HepG2 (cell line): ENCODE measurements around the gene CNTF. TPM values are rescaled to one million over a fixed set of nuclear protein-coding genes. Genes with fewer than 3 reads are reported as not detected.

Experiments used
- AGO2 ChIP-seq: fragments of 200-400 bp; formaldehyde crosslinking; optimal IDR thresholded peaks from 2 replicates; pipeline ENCODE3; 2017; ENCODE audit warnings: mild to moderate bottlenecking, low read depth, low read length, moderate library complexity
- ARID2 ChIP-seq: sonication (generic); formaldehyde crosslinking; IDR thresholded peaks from 2 replicates; pipeline ENCODE4 v1.8.1; 2022; ENCODE audit warnings: mild to moderate bottlenecking, missing genetic modification reagents, borderline replicate concordance
- CENPT ChIP-seq: sonication (generic); formaldehyde crosslinking; IDR thresholded peaks from 2 replicates; pipeline ENCODE4 v1.8.0; 2022; ENCODE audit warnings: low read depth, mild to moderate bottlenecking, moderate library complexity, missing genetic modification reagents
- DPF2 ChIP-seq: sonication (generic); formaldehyde crosslinking; IDR thresholded peaks from 2 replicates; pipeline ENCODE4 v1.4.0; 2020; ENCODE audit warnings: mild to moderate bottlenecking, low read depth, missing genetic modification reagents, borderline replicate concordance
- FOXC1 ChIP-seq: sonication (generic); formaldehyde crosslinking; IDR thresholded peaks from 2 replicates; pipeline ENCODE4 v1.8.0; 2022; ENCODE audit warnings: mild to moderate bottlenecking, missing genetic modification reagents, borderline replicate concordance
- HDAC6 ChIP-seq: fragments of 200-600 bp; sonication (generic); IDR thresholded peaks from 2 replicates; pipeline ENCODE4 v1.7.0; 2017; ENCODE audit warnings: mild to moderate bottlenecking, antibody characterized with exemption, low read length, low read depth
- MEIS1 ChIP-seq: sonication (generic); formaldehyde crosslinking; IDR thresholded peaks from 2 replicates; pipeline ENCODE4 v1.9.0; 2021; ENCODE audit warnings: mild to moderate bottlenecking, missing genetic modification reagents, moderate library complexity, borderline replicate concordance
- RFX1 ChIP-seq: fragments of 450-650 bp; IDR thresholded peaks from 2 replicates; pipeline ENCODE4 v1.6.1; 2017
- SAP130 ChIP-seq: IDR thresholded peaks from 2 replicates; pipeline ENCODE4 v1.6.1; 2016; ENCODE audit warnings: low read depth
- SMAD3 ChIP-seq: sonication (generic); formaldehyde crosslinking; IDR thresholded peaks from 2 replicates; pipeline ENCODE4 v1.4.0; 2020; ENCODE audit warnings: missing genetic modification reagents
- ZBTB14 ChIP-seq: sonication (generic); formaldehyde crosslinking; IDR thresholded peaks from 2 replicates; pipeline ENCODE4 v1.4.0; 2020; ENCODE audit warnings: missing genetic modification reagents
- ZGPAT ChIP-seq: IDR thresholded peaks from 2 replicates; pipeline ENCODE4 v1.6.1; 2016; ENCODE audit warnings: mild to moderate bottlenecking
- ZMYM3 ChIP-seq: sonication (generic); formaldehyde crosslinking; IDR thresholded peaks from 2 replicates; pipeline ENCODE4 v1.5.1; 2020; ENCODE audit warnings: mild to moderate bottlenecking, missing genetic modification reagents
- ZNF124 ChIP-seq: sonication (generic); formaldehyde crosslinking; IDR thresholded peaks from 2 replicates; pipeline ENCODE4 v1.4.0; 2020; ENCODE audit warnings: missing genetic modification reagents
- ZNF335 ChIP-seq: sonication (generic); formaldehyde crosslinking; IDR thresholded peaks from 2 replicates; pipeline ENCODE4 v1.4.0; 2020; ENCODE audit warnings: missing genetic modification reagents
- ZNF33A ChIP-seq: sonication (generic); formaldehyde crosslinking; IDR thresholded peaks from 2 replicates; pipeline ENCODE4 v1.5.1; 2020; ENCODE audit warnings: missing genetic modification reagents, mild to moderate bottlenecking, moderate library complexity, borderline replicate concordance
- ZNF451 ChIP-seq: sonication (generic); formaldehyde crosslinking; IDR thresholded peaks from 2 replicates; pipeline ENCODE4 v1.5.0; 2020; ENCODE audit warnings: mild to moderate bottlenecking, missing genetic modification reagents
- ZSCAN21 ChIP-seq: sonication (generic); formaldehyde crosslinking; IDR thresholded peaks from 2 replicates; pipeline ENCODE4 v1.8.0; 2022; ENCODE audit warnings: mild to moderate bottlenecking, missing genetic modification reagents, moderate library complexity, borderline replicate concordance
- ZSCAN30 ChIP-seq: sonication (generic); formaldehyde crosslinking; IDR thresholded peaks from 2 replicates; pipeline ENCODE4 v1.5.0; 2020; ENCODE audit warnings: mild to moderate bottlenecking, missing genetic modification reagents
- polyA plus RNA-seq, 8 experiments: library from polyadenylated mRNA; depleted of rRNA in 3 of 8; stranded (reverse) in 7 of 8; unstranded in 1 of 8; fragments of >200 nt; fragmentation: Illumina TruSeq in 4 of 8; extraction: Trizol in 4 of 8; gene quantifications; 2 replicates each; pipeline versions ENCODE4 v1.2.1 to v1.2.3, GENCODE V29; 2011 to 2016; ENCODE audit warnings: low read depth in 4 of 8, missing spikeins in 1 of 8, mixed read lengths in 1 of 8; ENCODE audit not compliant: insufficient read depth in 1 of 8
- total RNA-seq, 5 experiments: library from RNA; depleted of rRNA; stranded (reverse); fragments of >200 nt; fragmentation: Illumina TruSeq; extraction: Trizol; gene quantifications; 2 replicates each; pipeline ENCODE4 v1.2.3, GENCODE V29; 2016; ENCODE audit warnings: low read depth in 1 of 5
- TF ChIP-seq, protein P1 (sequence below): sonication (generic); formaldehyde crosslinking; IDR thresholded peaks from 2 replicates; pipeline ENCODE4 v1.4.0; 2020; ENCODE audit warnings: mild to moderate bottlenecking, missing genetic modification reagents

Gene CNTF
- total and polyA plus RNA-seq, 2 of the 13 experiments (the other 11 are each of a cell fraction or from before 2014, with no cell fraction given) = 0.51 to 2.3 TPM

DNA sequence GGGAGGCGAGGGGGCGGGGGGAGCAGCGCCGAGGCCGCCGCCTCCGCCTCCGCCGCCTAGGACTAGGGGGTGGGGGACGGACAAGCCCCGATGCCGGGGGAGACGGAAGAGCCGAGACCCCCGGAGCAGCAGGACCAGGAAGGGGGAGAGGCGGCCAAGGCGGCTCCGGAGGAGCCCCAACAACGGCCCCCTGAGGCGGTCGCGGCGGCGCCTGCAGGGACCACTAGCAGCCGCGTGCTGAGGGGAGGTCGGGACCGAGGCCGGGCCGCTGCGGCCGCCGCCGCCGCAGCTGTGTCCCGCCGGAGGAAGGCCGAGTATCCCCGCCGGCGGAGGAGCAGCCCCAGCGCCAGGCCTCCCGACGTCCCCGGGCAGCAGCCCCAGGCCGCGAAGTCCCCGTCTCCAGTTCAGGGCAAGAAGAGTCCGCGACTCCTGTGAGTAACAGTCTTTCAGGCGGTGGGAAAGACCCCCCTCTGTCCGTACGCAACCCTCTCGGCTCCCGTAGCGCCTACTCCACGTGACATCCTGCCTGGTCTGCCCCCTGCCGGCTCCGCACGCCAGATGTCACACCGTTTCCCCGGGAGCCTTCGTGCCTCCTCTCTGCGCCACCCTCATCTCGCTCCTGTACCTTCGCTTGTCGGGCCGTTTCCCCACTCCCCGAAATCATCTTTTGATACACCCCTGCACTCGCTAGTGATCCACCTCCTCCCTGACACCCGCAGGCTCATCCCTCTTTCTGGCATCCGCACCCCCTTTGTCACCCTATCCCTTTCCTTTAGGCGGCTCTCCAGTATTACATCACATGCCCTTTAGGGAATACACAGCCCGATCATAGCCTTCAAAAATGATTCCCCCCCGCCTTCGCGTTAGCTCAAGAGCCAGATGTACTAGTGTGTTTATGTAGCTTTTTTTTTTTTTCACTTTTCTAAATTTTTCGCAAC, 43.0 kb upstream of the CNTF start (continued):
- TF ChIP-seq ZGPAT (CRISPR knock-in tag) (peak; percentile 76; the same call in 1 of the 2 replicates), DPF2 (CRISPR knock-in tag) (no peak), ZSCAN21 (CRISPR knock-in tag) (peak; percentile 82; the same call in 1 of the 2 replicates), MEIS1 (CRISPR knock-in tag) (no peak; the same call in 1 of the 2 replicates), SAP130 (CRISPR knock-in tag) (peak; percentile 97), FOXC1 (CRISPR knock-in tag) (0 out of 2 replicates have a peak, but pooled peaks have one; percentile 17), ZNF33A (no peak), HDAC6 (no peak), ZMYM3 (peak; percentile 46; the same call in 1 of the 2 replicates), ZNF451 (peak; percentile 32; the same call in 1 of the 2 replicates), AGO2 (peak; percentile 93), CENPT (CRISPR knock-in tag) (peak; percentile 20; the same call in 1 of the 2 replicates), ZSCAN30 (CRISPR knock-in tag) (peak; percentile 85; the same call in 1 of the 2 replicates), ZBTB14 (CRISPR knock-in tag) (peak; percentile 71; the same call in 1 of the 2 replicates), ARID2 (CRISPR knock-in tag) (0 out of 2 replicates have a peak, but pooled peaks have one; percentile 51), ZNF335 (CRISPR knock-in tag) (peak; percentile 97), ZNF124 (CRISPR knock-in tag) (no peak), SMAD3 (CRISPR knock-in tag) (peak; percentile 67; the same call in 1 of the 2 replicates), RFX1 (no peak)
- TF ChIP-seq, protein P1, sequence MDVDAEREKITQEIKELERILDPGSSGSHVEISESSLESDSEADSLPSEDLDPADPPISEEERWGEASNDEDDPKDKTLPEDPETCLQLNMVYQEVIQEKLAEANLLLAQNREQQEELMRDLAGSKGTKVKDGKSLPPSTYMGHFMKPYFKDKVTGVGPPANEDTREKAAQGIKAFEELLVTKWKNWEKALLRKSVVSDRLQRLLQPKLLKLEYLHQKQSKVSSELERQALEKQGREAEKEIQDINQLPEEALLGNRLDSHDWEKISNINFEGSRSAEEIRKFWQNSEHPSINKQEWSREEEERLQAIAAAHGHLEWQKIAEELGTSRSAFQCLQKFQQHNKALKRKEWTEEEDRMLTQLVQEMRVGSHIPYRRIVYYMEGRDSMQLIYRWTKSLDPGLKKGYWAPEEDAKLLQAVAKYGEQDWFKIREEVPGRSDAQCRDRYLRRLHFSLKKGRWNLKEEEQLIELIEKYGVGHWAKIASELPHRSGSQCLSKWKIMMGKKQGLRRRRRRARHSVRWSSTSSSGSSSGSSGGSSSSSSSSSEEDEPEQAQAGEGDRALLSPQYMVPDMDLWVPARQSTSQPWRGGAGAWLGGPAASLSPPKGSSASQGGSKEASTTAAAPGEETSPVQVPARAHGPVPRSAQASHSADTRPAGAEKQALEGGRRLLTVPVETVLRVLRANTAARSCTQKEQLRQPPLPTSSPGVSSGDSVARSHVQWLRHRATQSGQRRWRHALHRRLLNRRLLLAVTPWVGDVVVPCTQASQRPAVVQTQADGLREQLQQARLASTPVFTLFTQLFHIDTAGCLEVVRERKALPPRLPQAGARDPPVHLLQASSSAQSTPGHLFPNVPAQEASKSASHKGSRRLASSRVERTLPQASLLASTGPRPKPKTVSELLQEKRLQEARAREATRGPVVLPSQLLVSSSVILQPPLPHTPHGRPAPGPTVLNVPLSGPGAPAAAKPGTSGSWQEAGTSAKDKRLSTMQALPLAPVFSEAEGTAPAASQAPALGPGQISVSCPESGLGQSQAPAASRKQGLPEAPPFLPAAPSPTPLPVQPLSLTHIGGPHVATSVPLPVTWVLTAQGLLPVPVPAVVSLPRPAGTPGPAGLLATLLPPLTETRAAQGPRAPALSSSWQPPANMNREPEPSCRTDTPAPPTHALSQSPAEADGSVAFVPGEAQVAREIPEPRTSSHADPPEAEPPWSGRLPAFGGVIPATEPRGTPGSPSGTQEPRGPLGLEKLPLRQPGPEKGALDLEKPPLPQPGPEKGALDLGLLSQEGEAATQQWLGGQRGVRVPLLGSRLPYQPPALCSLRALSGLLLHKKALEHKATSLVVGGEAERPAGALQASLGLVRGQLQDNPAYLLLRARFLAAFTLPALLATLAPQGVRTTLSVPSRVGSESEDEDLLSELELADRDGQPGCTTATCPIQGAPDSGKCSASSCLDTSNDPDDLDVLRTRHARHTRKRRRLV = no peak
